GM21737 (cell line): ENCODE data around the gene CAB39L.
"Not testable (repeated sequence)": the region's sequence is repeated elsewhere in the genome, so short reads cannot be mapped to it uniquely, and the experiment has no call there.

Source experiments
- ATAC-seq: cut with Tn5 transposase; IDR thresholded peaks from one replicate; pipeline ENCODE4 v1.9.1; 2021; ENCODE audit warnings: mild to moderate bottlenecking, moderate library complexity; ENCODE audit not compliant: unreplicated experiment

Gene CAB39L

DNA sequence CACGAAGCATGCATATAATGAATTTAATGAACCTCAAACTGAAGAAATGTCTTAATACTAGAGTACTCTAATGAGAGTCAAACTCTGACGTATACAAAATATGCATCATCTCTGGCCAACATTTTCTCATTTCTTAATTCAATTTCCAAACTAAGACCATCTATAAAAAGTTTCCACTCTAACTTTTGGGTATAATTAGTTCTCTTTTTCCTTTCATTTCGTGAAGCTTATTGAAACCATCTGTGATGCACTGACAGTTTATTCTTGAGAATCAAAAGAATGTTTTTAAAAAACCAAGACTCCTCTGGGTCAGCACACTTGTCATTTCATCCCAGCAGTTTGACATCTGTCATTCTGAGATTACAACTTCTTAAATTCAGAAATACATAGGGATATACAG lies 90.0 kb downstream of the CAB39L start:
- ATAC-seq: no peak

DNA sequence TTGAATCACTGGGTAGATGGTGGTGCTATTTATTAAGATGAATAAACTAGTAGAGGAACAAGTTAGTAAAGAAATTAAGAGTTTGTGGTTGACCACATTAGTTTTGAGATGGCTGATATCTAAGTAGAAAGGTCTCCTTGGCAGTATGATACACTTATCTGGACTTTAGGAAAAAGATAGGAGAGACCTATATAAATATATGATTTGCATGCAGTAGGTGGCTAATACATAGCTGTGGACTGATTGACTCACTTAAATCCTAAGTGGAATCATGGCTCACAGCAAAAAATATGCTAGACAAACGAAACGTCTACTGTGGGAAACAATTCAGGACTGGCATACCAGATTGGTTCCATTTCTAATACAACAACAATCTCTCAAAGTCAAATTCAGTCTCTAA lies 92.0 kb downstream of the CAB39L start:
- ATAC-seq: no peak

DNA sequence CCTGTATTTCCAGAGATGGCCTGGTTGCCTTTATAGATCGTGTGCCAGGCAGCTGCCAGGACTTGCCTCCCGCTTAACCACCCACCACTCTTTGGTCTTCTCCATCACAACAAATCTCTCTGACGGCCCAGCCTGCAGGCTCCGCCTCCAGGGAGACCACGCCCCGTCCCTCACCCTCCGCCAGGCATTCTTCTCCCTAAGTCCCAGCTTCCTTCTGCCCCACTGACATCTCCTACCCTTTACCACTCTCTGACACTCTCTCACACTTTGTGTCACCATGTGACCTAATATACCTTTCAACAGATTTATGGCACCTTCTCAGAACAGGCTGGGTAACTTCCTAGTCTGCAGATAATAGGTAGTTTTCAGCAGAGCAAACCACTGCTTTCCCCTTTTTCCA lies 95.1 kb downstream of the CAB39L start:
- no peak for ATAC-seq

DNA sequence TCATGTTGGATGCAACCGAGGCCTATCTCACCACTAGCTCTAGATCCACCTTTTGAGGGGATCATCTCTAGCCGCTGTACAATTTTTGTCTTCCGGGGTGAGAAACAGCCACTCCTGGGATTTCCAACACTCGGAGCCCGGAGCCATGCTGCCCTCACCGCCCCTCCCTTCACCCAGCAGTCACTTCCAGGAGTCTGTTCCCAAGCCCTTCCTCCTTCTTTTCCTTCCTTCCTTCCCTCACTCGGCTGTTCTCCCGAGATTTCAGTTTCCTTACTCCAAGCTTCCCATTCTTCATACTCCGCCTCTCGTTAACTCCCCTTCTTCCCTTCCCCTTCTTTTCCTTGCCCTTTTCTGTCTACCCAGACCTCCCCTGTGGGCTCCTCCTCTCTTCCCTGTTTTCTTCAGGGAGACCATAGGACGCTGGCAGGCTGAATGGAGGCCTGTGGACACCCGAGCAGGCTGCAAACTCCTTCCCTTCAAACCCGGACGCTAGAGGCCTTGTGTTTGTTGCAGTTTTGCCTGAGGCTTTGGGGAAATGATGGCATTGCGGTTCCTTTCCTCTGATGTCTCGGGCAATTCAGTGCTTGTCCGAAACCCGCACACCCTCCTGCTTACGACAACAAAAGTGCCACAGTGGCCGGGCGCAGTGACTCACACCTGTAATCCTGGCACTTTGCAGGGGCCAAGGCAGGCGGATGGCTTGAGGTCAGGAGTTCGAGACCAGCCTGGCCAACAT lies 96.0 kb downstream of the CAB39L start:
- ATAC-seq: no peak

DNA sequence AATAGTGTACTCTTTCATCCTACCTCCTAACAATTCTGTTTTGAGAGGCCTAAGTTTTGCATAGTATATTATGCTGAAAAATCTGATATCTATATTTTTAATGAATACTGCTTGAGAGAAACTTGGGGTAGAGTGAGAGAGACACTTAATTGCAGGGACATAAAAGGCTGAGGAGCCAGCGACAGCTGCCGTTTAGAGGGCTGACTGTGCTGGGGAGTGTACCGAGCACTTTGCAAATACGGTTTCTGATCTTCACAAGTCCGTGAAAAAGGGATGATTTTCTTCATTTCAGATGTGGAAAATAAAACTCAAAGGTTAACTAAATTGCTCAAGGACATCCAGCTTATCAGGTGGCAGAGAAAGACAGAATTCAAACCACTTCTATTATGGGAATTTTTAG lies 97.4 kb downstream of the CAB39L start:
- no peak for ATAC-seq

DNA sequence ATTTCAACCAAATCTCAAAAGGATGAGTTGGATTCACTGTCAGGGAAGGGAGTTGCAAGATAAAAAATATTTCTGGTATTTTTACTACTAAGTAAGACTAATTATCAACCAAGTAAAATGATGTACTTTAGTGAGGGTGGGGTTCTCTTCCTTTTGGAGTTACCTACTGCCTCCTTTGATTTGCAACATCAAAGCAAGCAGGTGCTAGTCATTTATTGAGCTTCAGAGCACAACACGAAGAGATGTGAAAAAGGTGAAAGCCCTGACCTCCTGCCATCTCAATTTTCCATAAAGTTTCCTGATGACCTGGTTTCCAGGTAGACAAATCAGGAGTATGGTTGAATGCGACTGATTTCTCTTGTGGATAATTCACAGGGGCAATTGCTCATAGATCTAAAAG lies 100.1 kb downstream of the CAB39L start:
- no peak for ATAC-seq

DNA sequence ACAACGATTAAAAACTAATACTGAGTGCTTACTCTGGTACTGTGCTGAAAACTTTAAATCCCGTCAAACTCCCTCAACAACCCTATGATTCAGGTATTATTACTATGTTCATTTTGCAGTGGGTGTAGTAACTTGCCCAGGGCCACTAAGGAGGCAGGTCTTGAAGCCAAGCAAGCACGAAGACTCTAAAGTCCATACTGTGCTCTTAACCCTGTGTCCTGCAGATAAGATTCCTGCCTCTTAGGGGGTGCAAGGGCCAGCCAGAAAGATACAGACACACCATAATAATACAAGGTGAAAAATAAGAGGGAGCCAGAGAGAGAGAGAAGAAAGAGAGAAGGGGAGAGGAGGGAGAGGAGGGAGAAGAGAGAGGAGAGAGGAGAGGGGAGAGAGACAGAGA lies 100.6 kb downstream of the CAB39L start:
- ATAC-seq: no peak

DNA sequence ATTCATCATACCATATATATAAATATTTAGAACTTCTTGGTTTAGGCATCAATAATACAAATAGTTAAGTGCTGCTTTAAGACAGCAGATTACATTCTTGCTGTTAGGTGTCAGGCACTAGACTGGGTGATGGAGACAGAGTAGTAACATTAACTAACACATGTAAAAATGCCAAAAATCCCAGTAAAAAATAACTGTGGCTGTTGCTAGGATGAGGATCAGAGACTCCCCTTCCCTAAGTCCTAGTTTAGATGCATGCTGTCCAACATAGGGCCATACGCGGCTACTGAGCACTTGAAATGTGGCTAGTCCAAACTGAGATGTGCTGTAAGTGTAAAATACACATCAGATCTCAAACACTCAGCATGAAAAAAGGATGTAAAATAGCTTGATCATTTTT lies 101.4 kb downstream of the CAB39L start:
- ATAC-seq: no peak

DNA sequence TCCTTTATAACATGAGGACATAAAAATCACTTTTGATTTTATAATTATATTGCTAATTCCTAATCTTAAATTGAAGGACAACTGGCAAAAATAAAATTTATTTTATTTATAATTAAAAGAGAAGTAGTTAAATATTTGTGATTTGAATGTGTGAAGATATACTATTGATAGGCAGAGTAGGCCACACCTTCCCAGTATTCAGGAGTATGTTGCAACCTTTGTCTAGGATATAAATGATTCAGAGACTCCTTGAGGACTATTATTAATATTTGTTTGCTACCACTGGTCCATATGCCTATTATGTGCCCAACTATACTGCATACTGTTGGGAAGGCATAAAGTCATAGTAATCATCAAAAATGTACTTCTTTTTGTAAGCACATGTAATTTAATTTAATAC lies 101.9 kb downstream of the CAB39L start:
- no peak for ATAC-seq

DNA sequence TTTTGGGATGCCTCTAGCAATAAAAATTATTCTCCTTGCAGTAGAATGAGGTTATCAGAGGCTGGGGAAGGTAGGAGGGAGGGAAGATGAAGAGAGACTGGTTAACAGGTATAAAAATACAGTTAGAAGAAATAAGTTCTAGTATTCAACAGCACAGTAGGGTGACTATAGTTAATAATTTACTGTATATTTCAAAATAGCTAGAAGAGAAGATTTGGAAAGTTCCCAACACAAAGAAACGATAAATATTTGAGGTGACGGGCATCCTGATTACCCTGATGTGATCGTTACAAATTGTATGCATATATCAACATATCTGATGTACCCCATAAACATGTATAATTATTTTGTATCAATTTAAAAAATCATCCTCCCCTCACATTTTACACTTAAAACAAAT lies 102.3 kb downstream of the CAB39L start:
- ATAC-seq: no peak

DNA sequence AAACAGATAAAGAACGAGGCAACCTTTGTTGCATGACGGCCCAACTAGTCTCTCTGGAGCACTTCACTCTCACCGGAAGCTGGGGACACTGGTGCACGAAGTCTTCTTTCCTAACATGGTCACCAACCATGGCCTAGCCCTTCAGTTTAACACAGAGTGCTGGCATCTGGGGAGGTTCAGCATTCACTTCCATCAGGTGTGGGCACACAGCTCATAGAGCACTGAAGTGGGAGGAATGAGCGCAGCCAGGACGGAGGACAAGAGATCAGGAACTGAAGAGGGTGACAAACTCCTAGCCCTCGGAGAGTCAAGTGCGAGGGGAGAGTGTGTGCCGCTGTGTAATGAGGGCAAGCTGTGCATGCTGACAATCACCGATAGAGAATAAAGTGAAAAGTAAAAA lies 103.7 kb downstream of the CAB39L start:
- ATAC-seq: no peak

DNA sequence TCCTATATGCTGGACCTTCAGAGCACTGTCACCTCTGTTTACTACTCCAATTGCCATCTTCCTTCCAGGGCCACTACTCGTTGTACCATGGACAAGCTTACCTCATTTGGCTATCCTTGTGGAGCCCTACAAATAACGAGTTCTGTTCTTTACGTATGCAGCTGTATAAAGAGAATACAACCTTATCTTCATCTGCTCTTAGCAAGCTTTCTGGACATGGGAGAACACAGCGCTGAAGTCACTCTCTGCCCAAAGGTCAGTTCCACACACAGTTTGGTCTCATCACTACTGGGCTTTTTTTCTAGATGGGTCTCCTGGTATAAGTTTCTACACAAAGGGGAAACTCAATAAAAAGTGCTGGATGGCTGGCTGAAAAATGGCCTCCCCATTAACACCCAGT lies 107.2 kb downstream of the CAB39L start:
- ATAC-seq: no peak

DNA sequence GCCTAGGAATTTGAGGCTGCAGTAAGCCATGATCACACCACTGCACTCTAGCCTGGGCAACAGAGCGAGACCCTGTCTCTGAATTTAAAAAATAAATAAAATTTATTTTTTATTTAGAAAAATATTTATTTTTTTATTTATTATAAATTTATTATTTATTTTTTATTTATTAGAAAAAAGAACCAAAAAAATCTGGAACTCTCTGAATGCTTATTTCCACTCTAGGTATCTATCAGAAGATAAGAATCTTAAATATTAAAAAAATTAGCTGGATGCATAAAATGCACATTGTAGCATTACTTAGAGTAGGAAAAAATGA lies 113.4 kb downstream of the CAB39L start:
- ATAC-seq: no peak

DNA sequence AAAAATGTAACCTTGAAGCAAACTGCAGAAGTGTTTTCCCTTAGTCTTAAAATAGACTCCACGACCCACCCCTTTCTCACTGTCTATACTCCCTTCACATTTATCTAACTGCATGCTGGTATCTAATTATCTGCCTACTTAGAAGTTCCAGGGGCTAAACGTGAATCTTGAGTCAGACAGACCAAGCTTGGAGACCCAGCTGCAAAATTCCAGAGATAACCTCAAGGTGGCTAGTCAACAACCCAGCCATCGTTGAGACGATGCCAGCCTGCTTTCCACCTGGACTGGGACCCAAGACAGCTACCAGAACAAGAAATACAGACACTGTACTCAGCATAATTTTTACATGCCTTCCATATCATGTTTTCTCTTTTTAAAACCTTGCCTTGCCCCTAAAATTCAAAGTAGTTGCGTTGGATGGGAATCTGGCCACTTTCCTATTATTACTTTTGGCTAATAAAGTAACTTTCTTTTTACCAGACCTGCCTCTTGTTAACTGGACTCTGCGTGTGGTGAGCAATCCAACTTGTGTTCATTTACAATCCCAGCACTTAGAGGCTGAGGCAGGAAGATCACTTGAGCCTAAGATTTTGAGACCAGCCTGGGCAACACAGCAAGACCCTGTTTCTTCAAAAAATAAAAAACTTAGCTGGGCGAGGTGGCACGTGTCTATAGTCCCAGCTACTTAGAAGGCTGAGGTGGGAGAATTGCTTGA lies 113.9 kb downstream of the CAB39L start:
- no peak for ATAC-seq

DNA sequence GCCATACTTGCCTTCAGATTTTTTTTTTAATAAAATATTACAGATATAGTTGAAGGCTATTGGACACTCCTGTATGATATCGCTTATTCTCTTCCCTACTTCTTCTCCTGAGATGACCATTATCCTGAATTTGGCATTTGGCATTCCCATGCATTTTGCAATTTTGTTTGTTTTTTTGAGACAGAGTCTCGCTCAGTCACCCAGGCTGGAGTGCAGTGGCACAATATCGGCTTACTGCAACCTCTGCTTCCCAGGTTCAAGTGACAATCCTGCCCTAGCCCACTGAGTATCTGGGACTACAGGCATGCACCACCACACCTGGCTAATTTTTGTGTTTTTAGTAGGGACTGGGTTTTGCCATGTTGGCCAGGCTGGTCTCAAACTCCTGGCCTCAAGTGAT lies 116.7 kb downstream of the CAB39L start:
- ATAC-seq: not testable (repeated sequence)

DNA sequence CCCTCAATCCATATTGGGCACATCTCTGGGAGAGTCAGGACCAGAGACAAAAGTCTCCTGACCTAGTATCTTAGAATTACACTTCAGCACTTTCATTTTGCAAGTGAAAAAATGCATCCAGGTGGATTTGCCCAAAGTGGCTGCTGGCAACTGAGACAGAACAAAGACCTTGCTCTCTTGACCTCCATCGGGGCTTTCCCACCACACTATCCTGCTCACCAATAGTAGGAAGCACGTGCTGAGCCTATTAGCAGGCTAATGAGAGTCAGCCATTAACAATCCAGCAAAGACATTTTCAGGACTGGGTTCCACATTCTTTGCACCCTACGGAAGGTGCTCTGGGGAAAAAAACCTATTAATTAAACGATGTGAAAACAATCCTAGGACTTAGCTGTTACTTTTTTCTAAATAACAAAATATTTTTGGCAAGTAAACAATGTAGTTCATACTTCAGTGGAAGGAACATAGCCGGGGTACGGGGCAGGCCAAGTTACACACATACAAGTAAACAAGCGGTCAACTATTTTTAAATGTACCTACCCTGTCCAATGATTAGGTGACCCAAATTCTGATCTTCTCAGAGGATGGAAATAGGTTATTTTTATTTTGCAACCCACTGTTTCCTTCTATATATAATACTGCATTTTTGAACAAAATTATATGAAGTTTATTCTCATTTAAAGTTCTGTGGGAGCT lies 117.5 kb downstream of the CAB39L start:
- no peak for ATAC-seq

DNA sequence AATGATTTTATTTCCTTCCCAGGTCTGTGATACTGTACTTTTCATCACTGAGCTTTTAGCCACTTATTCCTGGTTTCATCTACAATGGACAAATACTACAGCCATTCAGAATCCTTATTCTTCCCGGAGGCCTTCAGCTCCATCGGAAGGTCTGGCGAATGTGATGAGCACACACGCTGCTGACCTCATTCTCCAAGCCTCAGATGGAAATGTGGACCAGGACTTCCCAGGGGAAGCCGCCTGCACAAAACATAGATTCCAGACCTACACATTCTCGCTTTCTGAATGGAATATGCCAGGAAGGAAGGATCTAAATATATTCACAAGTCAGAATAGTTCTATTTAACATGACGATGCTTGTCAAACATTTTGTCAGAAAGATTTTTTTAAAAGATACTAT lies 120.5 kb downstream of the CAB39L start:
- ATAC-seq: no peak

DNA sequence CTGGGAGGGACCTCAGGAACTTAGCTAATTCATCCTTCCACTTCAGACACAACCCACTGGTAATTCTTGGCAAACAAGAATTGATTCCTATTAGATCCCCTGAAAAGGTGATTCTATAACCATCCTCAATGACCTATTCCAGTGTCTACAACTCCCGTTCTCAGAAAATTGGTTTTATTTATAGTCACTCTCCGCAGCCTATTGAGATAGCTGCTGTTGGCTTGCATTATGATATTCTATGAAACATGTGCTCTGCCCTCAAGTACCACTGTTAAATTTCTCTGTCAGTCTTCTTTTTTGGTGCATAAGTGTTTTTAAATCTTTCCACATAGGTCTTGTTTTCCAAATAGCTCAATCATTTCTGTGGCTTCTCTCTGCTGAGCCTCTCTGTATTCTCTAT lies 121.2 kb downstream of the CAB39L start:
- no peak for ATAC-seq

DNA sequence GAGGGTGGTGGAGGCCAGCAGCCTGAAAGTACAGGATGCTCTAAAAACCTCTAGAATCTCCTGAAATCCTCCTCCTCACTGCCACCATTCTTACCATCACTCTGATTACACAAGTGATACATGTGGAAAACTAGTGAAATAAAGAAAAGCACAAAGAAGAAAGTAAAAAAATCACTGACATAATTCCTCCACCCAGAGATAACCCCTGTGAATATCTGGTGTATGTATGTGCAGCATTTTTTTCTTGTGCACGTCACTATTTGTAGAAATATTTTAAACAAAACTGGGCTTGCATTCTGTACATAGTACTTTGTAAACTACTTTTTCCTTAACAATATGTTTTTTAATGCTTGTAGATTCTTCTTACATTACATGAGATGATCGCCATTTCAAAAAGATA lies 122.9 kb downstream of the CAB39L start:
- ATAC-seq: no peak

DNA sequence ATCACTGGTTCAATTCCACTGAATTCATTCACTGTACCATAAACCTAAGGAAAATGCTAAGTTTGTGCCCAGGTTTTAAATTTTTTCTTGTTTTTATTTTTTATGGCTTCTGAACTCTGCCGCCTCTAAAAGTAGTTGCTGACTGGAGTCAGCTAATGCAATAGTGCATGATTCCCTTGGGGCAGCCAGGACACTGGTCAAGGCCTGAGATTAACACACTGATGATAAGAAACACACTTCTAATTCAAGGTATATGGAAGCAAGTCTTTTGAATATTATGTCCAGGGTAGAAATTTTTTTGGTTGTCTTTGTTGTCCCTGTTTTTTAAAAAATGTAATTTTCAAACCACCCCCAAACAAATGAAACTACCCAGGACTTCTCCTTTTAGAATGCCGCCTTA lies 123.9 kb downstream of the CAB39L start:
- ATAC-seq: no peak

DNA sequence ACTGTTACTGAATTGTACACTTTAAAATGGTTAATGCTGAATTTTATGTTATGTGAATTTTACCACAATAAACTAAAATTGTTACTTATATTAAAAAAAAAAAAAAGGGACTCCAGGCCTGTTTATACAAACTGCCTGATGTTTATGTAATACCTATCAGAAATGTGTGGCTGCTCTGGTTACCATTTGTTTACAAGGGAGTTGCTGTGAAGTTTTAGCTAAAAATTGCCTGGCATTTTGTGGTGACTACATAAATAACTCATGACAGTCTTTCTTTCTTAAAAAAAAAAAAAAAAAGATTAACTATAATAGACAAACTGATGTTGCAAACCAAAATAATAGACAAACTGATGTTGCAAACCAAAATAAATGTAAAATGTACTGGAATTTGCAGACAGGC lies 124.3 kb downstream of the CAB39L start:
- ATAC-seq: no peak

DNA sequence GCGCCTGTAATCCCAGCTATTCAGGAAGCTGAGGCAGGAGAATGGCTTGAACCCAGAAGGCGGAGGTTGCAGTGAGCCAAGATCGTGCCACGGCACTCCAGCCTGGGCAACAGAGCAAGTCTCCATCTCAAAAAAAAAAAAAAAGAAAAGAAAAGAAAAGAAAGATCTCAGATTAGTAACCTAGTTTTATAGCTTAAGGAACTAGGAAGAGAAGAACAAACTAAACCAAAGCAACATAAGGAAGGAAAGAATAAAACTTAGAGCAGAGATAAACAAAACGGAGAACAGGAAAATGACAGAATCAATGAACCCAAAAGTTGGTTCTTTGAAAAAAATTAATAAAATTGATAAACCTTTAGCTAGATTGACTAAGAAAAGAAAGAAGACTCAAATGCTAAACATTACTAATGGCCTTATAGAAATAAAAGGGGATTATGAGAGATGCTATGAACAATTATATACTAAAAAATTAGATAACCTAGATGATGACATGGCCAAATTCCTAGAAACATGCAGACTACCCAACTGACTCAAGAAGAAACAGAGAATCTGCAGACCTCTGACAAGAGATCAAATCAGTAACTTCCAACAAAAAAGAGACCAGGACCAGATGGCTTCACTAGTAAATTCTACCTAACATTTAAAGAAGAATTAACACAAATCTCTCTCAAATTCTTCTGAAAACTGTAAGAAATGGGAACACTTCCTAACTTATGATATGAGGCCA lies 127.9 kb downstream of the CAB39L start:
- no peak for ATAC-seq
